IPS-15b (cell line): ENCODE data around the gene KRT80.
A peak's percentile ranks its signal among the peaks of the same experiment; 100 is the strongest.

ENCODE experiments used
- H3K27me3 ChIP-seq: one replicate; pipeline ENCODE4 v1.6.1; 2013; ENCODE audit warnings: low read length; ENCODE audit not compliant: control insufficient read depth, insufficient read depth
- H3K36me3 ChIP-seq: one replicate; pipeline ENCODE4 v1.6.1; 2013; ENCODE audit warnings: low read length; ENCODE audit not compliant: control insufficient read depth, insufficient read depth
- H3K4me1 ChIP-seq: one replicate; pipeline ENCODE4 v1.6.1; 2013; ENCODE audit warnings: mild to moderate bottlenecking, low read length; ENCODE audit not compliant: control insufficient read depth, insufficient read depth
- H3K4me3 ChIP-seq: one replicate; pipeline ENCODE4 v1.5.1; 2013; ENCODE audit warnings: low read depth, low read length
- H3K9ac ChIP-seq: one replicate; pipeline ENCODE4 v1.6.1; 2013; ENCODE audit warnings: low read depth, mild to moderate bottlenecking, low read length
- H3K9me3 ChIP-seq: one replicate; pipeline ENCODE4 v1.6.1; 2013; ENCODE audit warnings: mild to moderate bottlenecking, low read length; ENCODE audit not compliant: control insufficient read depth, insufficient read depth

The KRT80 gene

DNA sequence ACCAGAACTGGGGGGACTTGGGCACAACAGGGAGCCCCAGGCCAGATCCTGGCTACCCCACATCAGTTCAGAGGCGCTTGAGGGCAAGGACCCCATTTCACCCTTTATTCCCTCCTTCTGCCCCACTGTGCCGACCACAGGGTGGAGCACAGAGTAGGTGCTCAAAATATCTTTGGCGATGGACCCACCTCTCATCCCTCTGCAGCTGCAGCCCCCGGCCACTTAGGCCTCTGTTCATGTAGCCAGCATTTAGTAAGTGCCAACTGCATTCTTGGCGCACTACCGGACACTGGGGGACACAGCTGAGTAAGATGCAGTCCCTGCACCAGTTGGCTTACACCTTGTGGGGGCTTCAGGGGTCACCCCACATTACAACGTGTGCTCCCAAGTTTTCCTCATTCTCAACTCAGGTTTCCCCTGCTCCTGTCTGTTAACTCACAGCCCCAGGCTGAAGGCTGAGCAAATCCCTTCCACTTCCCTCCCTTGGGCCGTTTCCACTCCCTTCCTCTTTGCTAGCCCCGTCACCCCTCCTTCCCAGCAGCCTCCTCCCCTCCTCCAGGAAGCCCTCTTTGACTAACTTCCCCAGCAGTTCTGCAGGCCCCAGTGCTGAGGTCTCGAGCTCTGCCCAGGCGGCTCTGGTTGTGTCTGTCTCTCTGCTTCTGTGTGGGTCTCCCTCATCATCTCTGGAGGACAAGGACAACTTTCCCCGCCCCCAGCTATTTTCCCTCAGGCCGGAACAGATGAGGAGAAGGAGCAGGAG, 26.5 kb downstream of the KRT80 start:
- Histone ChIP-seq H3K27me3 (no peaks in the 10 kb centered on the region), H3K36me3 (no peaks in the 10 kb centered on the region), H3K9ac (no peak overlapping the region), H3K4me3 (no peak overlapping the region), H3K4me1 (peaks cover 2% of the 10 kb centered on the region), H3K9me3 (no peaks in the 10 kb centered on the region)

DNA sequence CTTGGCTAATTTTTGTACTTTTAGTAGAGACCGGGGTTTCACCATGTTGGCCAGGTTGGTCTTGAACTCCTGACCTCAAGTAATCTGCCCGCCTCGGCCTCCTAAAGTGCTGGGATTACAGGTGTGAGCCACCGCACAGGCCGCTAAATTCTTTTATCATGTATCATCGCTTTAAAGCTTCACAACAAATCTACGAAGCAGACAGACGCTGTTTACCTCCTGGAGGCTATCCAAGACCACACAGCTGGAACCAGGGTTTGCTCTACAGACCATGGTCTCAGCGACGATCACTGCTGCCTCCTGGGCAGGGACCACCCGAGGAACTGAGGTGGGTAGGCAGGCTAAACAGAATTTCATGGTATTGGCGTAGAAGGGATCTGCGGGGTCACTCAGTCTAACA, 27.2 kb downstream of the KRT80 start:
- H3K4me3 ChIP-seq: no peak overlapping the region
- no peak overlapping the region for H3K9ac ChIP-seq
- H3K4me1 ChIP-seq: peaks cover 2% of the 10 kb centered on the region
- H3K9me3 ChIP-seq: no peaks in the 10 kb centered on the region
- no peaks in the 10 kb centered on the region for H3K36me3 ChIP-seq
- no peaks in the 10 kb centered on the region for H3K27me3 ChIP-seq

DNA sequence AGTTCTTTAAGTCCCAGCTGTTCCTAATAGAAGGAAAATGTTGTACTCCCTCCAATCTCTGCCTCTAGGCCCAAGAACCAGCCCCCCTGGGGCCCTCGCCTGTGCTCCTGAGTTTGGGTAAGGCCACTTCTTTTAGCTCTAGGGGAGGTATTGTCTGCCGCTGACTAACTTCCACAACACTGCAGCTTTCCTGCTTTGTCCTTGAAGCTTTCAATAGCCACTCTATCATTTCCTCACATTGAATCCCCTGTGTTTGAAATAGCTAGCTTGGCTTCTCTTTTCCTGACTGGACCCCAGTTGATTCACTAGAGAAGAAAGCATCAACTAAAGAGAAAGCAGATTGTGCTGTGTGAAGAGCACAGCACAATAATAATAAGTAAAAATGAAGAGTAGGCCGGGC, 28.8 kb downstream of the KRT80 start:
- Histone ChIP-seq H3K27me3 (no peaks in the 10 kb centered on the region), H3K36me3 (no peaks in the 10 kb centered on the region), H3K4me3 (no peak overlapping the region), H3K4me1 (no peaks in the 10 kb centered on the region), H3K9me3 (no peaks in the 10 kb centered on the region), H3K9ac (peak overlapping the region; percentile 26)

DNA sequence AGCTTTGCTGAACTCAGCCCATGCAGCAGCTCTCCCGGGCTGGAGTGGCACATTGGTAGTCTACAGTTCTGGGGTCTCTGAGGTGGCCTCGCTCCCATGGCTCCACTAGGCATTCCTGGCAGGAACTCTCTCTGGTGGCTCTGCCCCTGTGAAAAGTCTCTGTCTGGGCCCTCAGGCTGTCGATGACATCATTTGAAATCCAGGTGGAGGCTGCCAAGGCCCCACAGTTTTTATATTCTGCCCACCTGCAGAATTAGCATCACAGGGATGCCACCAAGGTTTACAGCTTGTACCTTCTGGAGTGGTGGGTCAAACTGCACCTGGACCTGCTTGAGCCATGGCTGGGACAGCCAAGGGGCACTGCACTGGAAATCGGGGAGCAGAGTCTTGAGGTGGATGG, 31.6 kb downstream of the KRT80 start:
- Histone ChIP-seq H3K27me3 (no peaks in the 10 kb centered on the region), H3K9ac (no peak overlapping the region), H3K4me1 (no peaks in the 10 kb centered on the region), H3K36me3 (no peaks in the 10 kb centered on the region), H3K9me3 (no peaks in the 10 kb centered on the region), H3K4me3 (no peak overlapping the region)

DNA sequence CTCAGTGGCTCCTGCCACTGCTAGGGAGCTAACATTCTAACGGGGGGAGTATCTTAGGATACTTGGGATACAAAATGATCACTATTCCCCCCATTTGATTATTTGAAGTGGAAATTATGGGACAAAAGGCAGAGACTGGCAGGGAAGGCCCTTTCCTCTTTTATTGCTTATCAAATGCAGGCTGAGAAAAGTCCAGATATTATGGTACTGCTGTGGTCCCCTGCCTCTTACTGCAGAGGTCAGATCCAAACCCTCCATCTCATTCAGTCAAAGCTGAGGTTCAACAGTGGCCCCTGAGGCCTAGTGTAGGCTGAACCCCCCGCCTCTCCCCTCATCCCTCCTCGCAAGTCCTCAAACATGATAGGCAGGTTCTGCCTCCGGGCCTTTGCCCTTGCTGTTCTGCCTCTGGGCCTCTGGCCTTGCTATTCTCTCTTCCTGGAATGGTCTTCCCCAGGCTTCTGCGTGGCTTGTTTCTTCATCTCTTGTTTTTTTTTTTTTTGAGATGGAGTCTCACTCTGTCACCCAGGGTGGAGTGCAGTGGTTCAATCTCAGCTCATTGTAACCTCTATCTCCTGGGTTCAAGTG, 34.2 kb downstream of the KRT80 start:
- Histone ChIP-seq H3K36me3 (no peaks in the 10 kb centered on the region), H3K9ac (no peak overlapping the region), H3K4me1 (no peaks in the 10 kb centered on the region), H3K4me3 (no peak overlapping the region), H3K9me3 (no peaks in the 10 kb centered on the region), H3K27me3 (peaks cover 4% of the 10 kb centered on the region)

DNA sequence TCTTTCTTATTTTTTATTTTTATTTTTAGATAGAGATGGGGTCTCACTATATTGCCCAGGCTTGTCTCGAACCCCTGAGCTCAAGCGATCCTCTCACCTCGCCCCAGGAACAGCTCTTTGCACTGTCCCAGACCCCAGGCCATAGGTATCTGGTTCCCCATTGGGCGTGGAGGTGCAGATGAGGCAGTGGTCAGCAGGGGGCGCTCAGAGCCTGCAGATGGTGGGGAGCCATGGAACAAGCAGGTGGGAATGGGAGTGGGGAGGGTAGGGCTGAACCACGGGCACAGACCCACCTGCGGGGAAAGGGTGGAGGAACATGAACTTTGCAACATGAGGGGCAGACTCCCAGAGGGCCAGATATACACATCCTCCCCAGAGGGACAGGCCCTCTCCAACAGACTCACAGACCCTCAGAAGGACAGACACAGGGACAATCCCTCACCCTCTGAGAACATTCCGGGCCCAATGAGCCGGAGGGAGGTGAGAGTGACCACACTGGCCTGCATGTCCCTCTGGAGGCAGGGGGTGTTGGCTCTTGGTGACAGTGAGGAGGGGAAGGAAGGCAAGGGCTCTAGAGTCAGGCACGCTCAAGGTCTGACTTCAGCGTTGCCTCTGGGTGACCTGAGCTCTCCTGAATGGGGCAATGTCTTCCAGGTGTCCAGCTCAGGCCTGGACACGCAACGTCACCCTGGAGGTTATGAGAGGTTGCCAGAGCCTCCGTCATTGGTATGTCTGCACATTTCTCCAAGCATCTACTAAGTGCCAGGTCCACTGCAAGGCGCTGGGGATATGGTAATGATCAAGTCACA, 34.9 kb downstream of the KRT80 start:
- no peak overlapping the region for H3K9ac ChIP-seq
- no peak overlapping the region for H3K4me3 ChIP-seq
- H3K27me3 ChIP-seq: peaks cover 5% of the 10 kb centered on the region
- H3K4me1 ChIP-seq: no peaks in the 10 kb centered on the region
- H3K9me3 ChIP-seq: no peaks in the 10 kb centered on the region
- H3K36me3 ChIP-seq: no peaks in the 10 kb centered on the region

DNA sequence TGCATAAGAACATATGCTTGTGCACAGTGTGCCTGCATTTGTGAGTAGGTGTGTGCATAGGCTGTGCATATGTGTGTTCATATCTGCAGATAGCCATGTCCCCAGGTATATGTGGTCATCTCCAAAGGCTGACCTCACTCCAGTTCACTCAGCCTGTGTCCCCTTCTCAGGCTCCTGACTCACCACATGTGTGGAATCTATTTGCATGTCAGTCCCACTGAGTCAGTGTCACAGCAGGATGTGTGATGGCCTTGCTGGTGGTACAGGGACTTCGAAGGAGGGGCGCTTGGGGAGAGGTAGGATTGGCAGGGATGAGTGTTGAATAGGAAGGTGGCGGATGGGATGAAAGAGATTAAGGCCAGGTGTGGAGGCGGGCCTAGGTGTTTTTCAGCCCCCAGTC, 35.5 kb downstream of the KRT80 start:
- Histone ChIP-seq H3K4me1 (no peaks in the 10 kb centered on the region), H3K27me3 (peaks cover 5% of the 10 kb centered on the region), H3K36me3 (no peaks in the 10 kb centered on the region), H3K9ac (no peak overlapping the region), H3K9me3 (no peaks in the 10 kb centered on the region), H3K4me3 (no peak overlapping the region)

DNA sequence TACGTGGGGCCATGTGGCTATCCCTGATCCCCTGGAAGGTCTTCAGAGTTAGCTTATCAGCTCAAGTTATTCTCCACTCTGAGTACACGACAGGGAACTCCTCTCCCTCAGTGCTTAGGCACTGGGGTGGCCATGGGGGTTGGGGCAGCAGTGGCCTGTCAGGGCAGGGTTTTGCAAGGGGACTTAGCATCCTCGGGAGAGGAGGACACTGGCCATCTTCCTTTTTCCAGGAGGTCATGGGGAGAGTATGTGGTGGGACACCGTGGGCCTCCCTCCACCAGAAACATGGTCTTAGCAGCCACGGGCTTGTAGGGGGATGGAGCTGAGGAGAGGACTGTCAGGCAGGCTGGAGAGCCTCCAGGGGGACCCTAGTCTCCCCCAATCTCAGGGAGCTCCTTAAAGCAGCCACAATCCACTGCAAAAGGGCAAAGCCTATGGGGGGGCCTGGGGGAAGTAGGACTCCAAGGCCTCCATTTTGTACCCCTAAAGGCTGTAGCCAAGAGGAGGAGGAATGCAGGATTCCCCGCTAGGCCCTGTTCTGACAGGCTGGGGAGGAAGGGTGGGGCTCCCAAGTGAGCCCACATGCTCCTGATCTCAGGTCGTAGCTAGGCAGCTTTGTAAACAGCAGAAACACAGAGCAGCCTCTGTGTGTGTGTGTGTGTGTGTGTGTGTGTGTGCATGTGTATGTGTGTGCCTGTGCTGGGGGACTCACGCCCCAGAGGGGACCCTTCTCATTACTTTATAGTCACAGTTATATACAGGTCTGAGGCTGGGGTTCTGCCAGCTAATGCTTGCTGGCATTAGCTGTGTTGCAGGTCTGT, 36.6 kb downstream of the KRT80 start:
- no peaks in the 10 kb centered on the region for H3K4me1 ChIP-seq

DNA sequence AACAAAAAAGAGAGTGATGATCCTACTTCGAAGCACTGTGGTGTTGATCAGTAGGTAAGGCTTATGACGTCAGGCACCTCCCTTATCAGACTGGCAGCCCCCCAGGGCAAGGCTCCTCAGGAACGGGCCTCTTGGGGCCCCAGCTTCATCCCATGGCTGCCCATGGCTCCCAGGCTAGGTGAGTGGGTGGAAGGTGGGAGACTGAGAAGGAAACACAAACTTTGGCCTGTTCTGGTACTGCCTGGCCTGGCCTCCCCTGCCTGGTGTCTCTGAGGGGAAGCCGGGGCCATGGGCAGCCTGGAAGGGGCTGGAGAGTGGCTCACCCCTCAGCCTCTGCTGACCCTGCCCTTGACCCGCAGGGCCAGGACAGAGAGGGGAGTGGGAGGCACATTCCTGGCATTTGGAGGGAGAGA, 38.9 kb downstream of the KRT80 start:
- H3K36me3 ChIP-seq: no peaks in the 10 kb centered on the region
- peaks cover 5% of the 10 kb centered on the region for H3K27me3 ChIP-seq
- H3K9me3 ChIP-seq: no peaks in the 10 kb centered on the region
- H3K4me1 ChIP-seq: no peaks in the 10 kb centered on the region
- no peak overlapping the region for H3K9ac ChIP-seq
- peak overlapping the region; percentile 26 for H3K4me3 ChIP-seq

More for the DNA sequence above, 36.6 kb downstream of the KRT80 start:
- Histone ChIP-seq H3K4me3 (no peak overlapping the region), H3K36me3 (no peaks in the 10 kb centered on the region), H3K9me3 (no peaks in the 10 kb centered on the region), H3K9ac (no peak overlapping the region), H3K27me3 (peaks cover 5% of the 10 kb centered on the region)

DNA sequence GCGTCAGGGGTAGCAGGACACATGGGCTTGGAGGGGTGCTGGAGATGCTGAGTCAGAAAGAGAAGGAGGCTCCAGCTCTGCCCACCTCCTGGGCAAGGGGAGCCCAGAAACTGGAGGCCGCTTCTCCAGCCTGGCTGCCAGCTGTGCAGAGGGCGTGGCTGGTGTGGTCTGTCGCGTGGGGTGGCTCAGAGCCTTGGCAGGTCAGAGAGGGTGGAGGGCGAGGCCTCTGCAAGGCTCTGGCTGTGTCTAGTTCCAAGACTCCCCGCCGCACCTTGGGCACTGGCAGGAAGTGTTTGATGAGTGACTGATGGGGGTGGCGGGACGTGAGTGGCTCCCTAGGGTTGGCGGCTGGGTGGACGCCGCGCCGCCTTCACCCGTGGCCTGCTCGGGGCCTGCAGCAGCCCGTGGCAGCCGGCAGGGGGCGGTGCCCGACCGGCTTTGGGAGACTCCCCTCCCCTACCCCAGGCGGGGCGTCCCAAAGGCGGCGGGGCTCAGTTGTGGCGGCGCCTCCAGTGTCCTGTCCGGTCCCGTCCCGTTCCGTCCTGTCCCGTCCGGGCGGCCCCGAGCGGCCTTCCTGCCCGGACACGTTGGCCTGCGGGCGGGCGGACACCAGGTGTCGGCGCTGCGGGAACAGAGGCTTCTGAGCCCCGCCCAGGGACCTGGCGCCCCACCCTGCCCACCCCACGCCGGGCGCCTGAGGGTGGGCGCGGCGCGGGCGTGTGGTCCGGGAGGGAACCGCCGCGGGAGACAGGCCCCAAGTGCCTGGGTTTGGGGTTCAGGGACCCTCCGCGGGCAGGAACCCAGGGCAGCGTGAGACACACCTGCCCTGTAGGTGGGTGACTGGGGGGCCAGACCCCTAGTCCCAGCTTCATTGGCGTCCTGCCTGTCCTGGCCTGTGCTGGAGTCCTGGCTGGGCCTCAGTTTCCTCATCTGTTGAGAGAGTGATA, 39.7 kb downstream of the KRT80 start:
- H3K9ac ChIP-seq: no peak overlapping the region
- H3K9me3 ChIP-seq: no peaks in the 10 kb centered on the region
- H3K36me3 ChIP-seq: no peaks in the 10 kb centered on the region
- H3K4me3 ChIP-seq: peak overlapping the region; percentile 26
- H3K4me1 ChIP-seq: no peaks in the 10 kb centered on the region
- H3K27me3 ChIP-seq: peaks cover 5% of the 10 kb centered on the region
